ENCODE data around the gene C5. TPM values are rescaled to one million over a fixed set of nuclear protein-coding genes. Genes with fewer than 3 reads are reported as not detected.
"Not testable (repeated sequence)": the region's sequence is repeated elsewhere in the genome, so short reads cannot be mapped to it uniquely, and the experiment has no call there.

The C5 gene
- total RNA-seq, 2 experiments from 2014 or later: 2.5 to 2.7 TPM

DNA sequence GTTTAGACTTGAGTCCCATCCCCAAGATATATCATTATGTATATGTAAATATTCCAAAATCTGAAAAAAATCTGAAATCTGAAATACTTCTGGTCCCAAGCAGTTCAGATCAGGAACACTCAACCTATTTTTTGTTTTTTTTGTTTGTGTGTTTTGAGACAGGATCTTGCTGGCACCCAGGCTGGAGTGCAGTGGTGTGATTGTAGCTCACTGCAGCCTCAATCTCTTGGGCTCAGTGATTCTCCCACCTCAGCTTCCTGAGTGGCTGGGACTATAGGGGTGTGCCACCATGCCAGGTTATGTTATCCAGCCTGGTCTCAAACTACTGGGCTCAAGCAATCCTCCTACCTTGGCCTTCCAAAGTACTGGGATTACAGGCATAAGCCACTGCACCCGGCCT lies 72.8 kb downstream of the C5 start:
- H3K36me3 Mint-ChIP-seq: no peaks in the 10 kb centered on the region
- no peaks in the 10 kb centered on the region for H3K27me3 Mint-ChIP-seq
- intact Hi-C loops (cut with micrococcal nuclease): no loop called here
- no peak overlapping the region for H3K27ac Mint-ChIP-seq
- H3K4me3 Mint-ChIP-seq: no peak overlapping the region
- CTCF ChIA-PET: interaction anchor here (1.2 kb wide), 1 partner anchor 222 kb away, joined by 4 read pairs; no protein-coding TSS in a partner anchor
- H3K9me3 Mint-ChIP-seq: no peaks in the 10 kb centered on the region
- POLR2A ChIA-PET: no interaction called here
- peaks cover 15% of the 10 kb centered on the region for H3K4me1 Mint-ChIP-seq (ENCODE audit: low read depth)
- DNase-seq: no peak

DNA sequence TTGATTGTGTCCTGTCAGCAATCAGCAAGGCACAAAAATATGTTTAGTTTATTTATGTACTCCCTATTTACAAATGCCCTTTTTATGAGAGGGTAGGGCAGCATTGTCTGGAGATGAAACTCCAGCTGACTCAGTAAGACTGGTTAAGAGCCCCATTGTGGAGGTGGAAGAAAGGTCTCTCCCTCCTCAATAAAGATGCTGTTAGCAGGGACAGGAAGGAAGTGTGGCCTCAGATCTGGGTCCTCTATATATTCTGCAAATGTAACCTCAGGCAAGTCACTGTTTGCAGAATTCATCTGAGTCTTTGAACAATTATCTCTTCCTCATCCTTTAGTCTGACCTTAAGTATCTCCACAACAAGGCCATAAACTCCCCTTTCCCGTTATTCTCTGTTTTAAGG lies 75.2 kb downstream of the C5 start:
- no peaks in the 10 kb centered on the region for H3K27me3 Mint-ChIP-seq
- H3K9me3 Mint-ChIP-seq: no peaks in the 10 kb centered on the region
- no peak overlapping the region for H3K4me3 Mint-ChIP-seq
- intact Hi-C loops (cut with micrococcal nuclease): no loop called here
- POLR2A ChIA-PET: no interaction called here
- no peaks in the 10 kb centered on the region for H3K36me3 Mint-ChIP-seq
- H3K4me1 Mint-ChIP-seq (ENCODE audit: low read depth): peaks cover 18% of the 10 kb centered on the region
- no peak for DNase-seq
- CTCF ChIA-PET: no interaction called here
- H3K27ac Mint-ChIP-seq: peak overlapping the region; percentile 55

DNA sequence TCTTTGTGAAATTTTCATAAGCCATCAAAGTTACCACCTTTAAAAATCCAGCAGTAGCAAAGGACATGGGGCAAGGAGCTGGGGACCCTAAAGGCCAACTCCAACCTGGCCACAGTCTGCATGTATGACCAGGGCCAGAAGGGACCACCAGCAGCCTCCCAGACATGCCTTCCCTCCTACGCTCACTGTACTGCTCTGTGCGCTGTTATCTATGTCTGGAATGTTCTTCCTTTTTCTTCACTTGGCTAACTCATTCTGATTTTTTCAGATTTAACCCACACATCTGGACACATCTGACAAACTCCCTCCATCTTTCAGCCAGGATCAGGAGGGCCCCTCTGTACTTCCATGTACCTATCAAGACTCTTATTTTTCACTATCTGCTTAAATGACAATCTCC lies 75.9 kb downstream of the C5 start:
- intact Hi-C loops (cut with micrococcal nuclease): no loop called here
- Mint-ChIP-seq H3K9me3 (no peaks in the 10 kb centered on the region), H3K4me1 (ENCODE audit: low read depth) (peaks cover 18% of the 10 kb centered on the region), H3K4me3 (no peak overlapping the region), H3K27me3 (no peaks in the 10 kb centered on the region), H3K27ac (no peak overlapping the region), H3K36me3 (no peaks in the 10 kb centered on the region)
- DNase-seq: no peak
- CTCF ChIA-PET: no interaction called here
- POLR2A ChIA-PET: no interaction called here

DNA sequence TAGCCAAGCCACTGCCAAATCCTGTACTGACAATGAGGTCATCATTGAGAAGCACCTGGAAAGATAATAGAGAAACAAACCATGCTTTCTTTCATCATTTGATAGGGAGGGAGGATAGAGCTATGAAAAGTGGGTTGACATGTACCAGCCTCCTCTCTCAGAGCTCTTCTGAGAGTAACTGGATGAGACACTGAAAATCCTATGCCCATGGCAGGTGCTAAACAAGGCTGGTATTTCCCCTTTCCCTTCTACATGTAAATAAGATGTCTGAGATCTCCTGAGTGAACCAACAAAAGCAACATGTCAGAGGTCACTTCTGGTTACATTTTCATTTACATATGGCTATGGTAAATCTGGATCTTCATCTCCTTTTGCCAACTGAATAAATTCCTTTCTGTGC lies 78.1 kb downstream of the C5 start:
- Mint-ChIP-seq H3K27ac (no peak overlapping the region), H3K27me3 (no peaks in the 10 kb centered on the region), H3K4me3 (no peak overlapping the region), H3K36me3 (no peaks in the 10 kb centered on the region), H3K4me1 (ENCODE audit: low read depth) (peaks cover 18% of the 10 kb centered on the region), H3K9me3 (no peaks in the 10 kb centered on the region)
- DNase-seq: no peak
- intact Hi-C loops (cut with micrococcal nuclease): no loop called here
- CTCF ChIA-PET: interaction anchor here (1.1 to 1.5 kb wide), 2 partner anchors 10 to 35 kb away, joined by 4 to 5 read pairs; no protein-coding TSS in a partner anchor
- POLR2A ChIA-PET: no interaction called here

DNA sequence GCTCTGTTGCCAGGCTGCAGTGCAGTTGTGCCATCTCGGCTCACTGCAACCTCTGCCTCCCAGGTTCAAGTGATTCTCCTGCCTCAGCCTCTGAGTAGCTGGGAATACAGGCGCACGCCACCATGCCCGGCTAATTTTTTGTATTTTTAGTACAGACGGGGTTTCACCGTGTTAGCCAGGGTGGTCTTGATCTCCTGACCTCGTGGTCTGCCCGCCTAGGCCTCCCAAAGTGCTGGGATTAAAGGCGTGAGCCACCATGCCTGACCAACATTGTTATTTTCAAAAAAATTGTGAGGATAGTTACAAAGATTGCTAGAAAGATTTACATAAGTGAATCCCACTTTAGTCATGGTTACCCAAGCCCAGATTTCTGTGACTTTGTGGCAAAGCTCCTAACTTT lies 78.6 kb downstream of the C5 start:
- CTCF ChIA-PET: interaction anchor here (1.1 to 1.5 kb wide), 2 partner anchors 10 to 35 kb away, joined by 4 to 5 read pairs; no protein-coding TSS in a partner anchor
- DNase-seq; H3K4me3 Mint-ChIP-seq; intact Hi-C loops (cut with micrococcal nuclease); H3K9me3 Mint-ChIP-seq; POLR2A ChIA-PET; H3K36me3 Mint-ChIP-seq; H3K27me3 Mint-ChIP-seq; H3K27ac Mint-ChIP-seq: not testable (repeated sequence)
- peaks cover 18% of the 10 kb centered on the region for H3K4me1 Mint-ChIP-seq (ENCODE audit: low read depth)

DNA sequence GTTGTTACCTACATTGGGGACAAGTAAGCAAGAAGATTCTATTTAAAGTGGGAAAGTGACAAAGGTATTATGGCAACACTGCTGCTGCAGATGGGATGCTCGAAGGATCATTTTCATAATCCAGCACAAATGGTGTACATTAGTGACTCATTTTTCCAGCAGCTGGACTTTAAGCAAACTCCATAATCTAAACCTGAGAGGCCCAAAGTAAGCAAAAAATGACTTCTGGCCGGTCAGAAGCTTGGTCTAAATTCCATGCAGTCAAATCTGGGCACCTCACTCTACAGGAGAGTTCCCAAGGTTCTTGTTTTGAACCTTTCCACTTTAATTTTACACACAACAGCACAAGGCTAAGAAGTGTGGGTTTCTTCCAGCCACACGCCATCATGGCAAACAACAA lies 79.8 kb downstream of the C5 start:
- Mint-ChIP-seq H3K36me3 (no peaks in the 10 kb centered on the region), H3K4me3 (no peak overlapping the region), H3K4me1 (ENCODE audit: low read depth) (peaks cover 16% of the 10 kb centered on the region), H3K9me3 (no peaks in the 10 kb centered on the region), H3K27ac (no peak overlapping the region), H3K27me3 (no peaks in the 10 kb centered on the region)
- POLR2A ChIA-PET: no interaction called here
- intact Hi-C loops (cut with micrococcal nuclease): no loop called here
- DNase-seq: no peak
- CTCF ChIA-PET: no interaction called here

DNA sequence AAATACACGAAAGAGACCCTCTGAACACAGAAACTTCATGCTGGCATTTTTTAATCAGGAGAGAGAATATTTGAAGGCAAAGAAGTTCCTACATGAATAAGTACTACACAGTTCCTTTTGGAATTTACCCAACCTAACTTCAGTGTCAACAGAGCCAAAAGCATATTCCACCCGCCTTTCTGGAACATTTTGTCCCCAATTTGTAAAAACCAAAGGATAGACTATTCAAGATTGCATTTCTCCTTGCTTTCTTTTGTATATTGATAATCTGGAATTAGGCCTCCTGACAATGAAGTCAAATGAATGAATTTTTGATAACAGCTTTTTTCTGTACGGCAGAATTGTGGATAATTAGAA lies 84.1 kb downstream of the C5 start:
- Mint-ChIP-seq H3K36me3 (no peaks in the 10 kb centered on the region), H3K27me3 (no peaks in the 10 kb centered on the region), H3K4me1 (ENCODE audit: low read depth) (no peaks in the 10 kb centered on the region), H3K9me3 (no peaks in the 10 kb centered on the region), H3K27ac (no peak overlapping the region), H3K4me3 (no peak overlapping the region)
- ChIA-PET POLR2A (interaction anchor here (1.0 kb wide), 1 partner anchor 16 kb away, joined by 3 read pairs; no protein-coding TSS in a partner anchor), CTCF (interaction anchor here (1.2 kb wide), 1 partner anchor 16 kb away, joined by 7 read pairs; no protein-coding TSS in a partner anchor)
- intact Hi-C loops (cut with micrococcal nuclease): no loop called here
- DNase-seq: no peak

DNA sequence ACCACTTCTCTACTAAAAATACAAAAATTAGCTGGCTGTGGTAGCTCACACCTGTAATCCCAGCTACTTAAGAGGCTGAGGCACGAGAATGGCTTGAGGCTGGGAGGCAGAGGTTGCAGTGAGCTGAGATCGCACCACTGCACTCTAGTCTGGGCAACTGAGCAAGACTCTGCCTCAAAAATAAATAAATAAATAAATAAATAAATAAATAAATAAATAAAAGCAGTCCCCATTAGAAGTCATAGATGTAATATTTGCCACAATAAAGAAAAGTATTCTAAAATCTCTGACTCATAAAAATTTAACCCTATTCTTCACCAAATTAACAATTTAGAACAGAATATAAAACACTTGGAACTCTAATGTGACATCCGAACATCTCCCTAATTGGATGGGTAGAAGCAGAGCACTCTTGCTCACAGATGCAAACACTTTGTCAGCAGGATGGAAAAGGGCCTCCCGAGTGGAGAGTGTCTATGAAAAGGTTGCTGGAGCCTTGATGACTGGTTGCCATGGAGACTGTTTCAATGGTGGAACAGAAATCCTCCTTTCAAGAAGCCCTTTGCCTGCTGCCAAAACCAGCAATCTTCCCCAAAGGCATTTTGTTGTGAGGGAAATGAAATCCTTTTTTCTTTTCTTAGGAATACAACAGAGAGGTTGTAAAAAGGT lies 84.6 kb downstream of the C5 start:
- no peaks in the 10 kb centered on the region for H3K36me3 Mint-ChIP-seq
- POLR2A ChIA-PET: interaction anchor here (1.0 kb wide), 1 partner anchor 15 kb away, joined by 3 read pairs; no protein-coding TSS in a partner anchor
- H3K4me3 Mint-ChIP-seq: no peak overlapping the region
- CTCF ChIA-PET: interaction anchor here (1.2 to 2.1 kb wide), 2 partner anchors 16 kb away, joined by 7 read pairs; no protein-coding TSS in a partner anchor
- no peaks in the 10 kb centered on the region for H3K9me3 Mint-ChIP-seq
- H3K27ac Mint-ChIP-seq: no peak overlapping the region
- intact Hi-C loops (cut with micrococcal nuclease): no loop called here
- no peaks in the 10 kb centered on the region for H3K27me3 Mint-ChIP-seq
- H3K4me1 Mint-ChIP-seq (ENCODE audit: low read depth): no peaks in the 10 kb centered on the region
- DNase-seq: no peak

DNA sequence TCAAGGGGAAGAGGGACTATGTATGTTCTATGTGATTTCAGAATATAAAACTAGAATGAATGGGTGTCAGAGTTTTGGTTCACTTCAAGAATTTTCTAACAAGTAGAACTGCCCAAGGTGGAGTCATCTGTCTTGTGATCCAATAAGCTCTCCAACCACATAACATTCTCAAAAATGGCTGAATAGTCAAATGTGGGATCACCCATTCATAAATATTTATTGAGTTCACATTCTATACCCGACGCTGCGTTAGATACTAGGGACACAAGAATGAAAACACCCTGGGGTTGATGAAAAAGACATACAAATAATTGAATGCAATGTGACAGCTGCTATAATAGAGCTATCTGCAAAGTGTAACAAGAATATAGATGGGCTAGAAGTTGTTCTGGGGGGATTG lies 88.1 kb downstream of the C5 start:
- CTCF ChIA-PET: interaction anchor here (1.5 kb wide), 1 partner anchor 20 kb away, joined by 7 read pairs; no protein-coding TSS in a partner anchor
- Mint-ChIP-seq H3K36me3 (no peaks in the 10 kb centered on the region), H3K4me3 (no peak overlapping the region), H3K4me1 (ENCODE audit: low read depth) (no peaks in the 10 kb centered on the region), H3K27me3 (no peaks in the 10 kb centered on the region), H3K27ac (no peak overlapping the region), H3K9me3 (no peaks in the 10 kb centered on the region)
- POLR2A ChIA-PET: no interaction called here
- intact Hi-C loops (cut with micrococcal nuclease): no loop called here
- DNase-seq: no peak

DNA sequence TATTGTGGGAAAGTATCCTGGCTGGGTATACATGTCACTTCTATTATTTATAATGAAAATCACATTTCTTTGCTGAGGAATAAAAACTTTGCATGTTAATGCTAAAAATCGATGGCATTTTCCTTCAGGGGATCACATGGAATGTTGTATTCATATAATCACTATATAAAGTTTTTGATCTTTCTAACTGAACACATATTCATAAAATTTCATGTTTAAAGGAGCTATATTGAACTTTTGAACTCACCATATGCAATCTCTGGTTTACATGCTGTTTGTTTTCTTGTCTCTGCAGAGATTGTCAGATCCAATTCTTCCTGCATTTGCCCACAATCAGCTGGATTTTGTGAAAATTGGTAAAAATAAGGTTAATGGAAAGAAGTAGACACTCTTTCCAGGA lies 90.1 kb downstream of the C5 start:
- H3K4me1 Mint-ChIP-seq (ENCODE audit: low read depth): no peaks in the 10 kb centered on the region
- DNase-seq: no peak
- no peak overlapping the region for H3K4me3 Mint-ChIP-seq
- intact Hi-C loops (cut with micrococcal nuclease): no loop called here
- ChIA-PET POLR2A (no interaction called here), CTCF (interaction anchor here (0.6 kb wide), 1 partner anchor 149 kb away, joined by 3 read pairs; no protein-coding TSS in a partner anchor)
- no peaks in the 10 kb centered on the region for H3K27me3 Mint-ChIP-seq
- H3K36me3 Mint-ChIP-seq: no peaks in the 10 kb centered on the region
- no peaks in the 10 kb centered on the region for H3K9me3 Mint-ChIP-seq
- H3K27ac Mint-ChIP-seq: no peak overlapping the region

DNA sequence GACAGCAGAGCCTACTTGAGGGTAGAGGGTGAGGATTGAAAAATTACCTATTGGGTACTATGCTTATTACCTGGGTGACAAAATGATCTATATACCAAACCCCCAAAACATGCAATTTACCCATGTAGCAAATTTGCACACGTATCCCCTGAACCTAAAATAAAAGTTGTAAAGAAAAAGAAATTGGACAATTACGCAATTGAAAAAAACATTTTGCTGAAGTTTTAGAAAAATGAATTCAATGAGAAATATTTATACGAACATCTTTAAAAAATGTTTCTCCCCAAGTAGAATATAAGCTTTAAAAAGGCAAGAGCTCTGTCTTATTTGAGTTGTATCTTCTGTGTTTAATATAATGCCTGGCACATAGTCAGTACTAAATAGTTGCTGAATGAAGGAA lies 93.2 kb downstream of the C5 start:
- Mint-ChIP-seq H3K27ac (no peak overlapping the region), H3K27me3 (no peaks in the 10 kb centered on the region), H3K9me3 (no peaks in the 10 kb centered on the region), H3K4me3 (no peak overlapping the region), H3K36me3 (no peaks in the 10 kb centered on the region), H3K4me1 (ENCODE audit: low read depth) (no peaks in the 10 kb centered on the region)
- DNase-seq: no peak
- intact Hi-C loops (cut with micrococcal nuclease): no loop called here
- POLR2A ChIA-PET: no interaction called here
- CTCF ChIA-PET: no interaction called here

DNA sequence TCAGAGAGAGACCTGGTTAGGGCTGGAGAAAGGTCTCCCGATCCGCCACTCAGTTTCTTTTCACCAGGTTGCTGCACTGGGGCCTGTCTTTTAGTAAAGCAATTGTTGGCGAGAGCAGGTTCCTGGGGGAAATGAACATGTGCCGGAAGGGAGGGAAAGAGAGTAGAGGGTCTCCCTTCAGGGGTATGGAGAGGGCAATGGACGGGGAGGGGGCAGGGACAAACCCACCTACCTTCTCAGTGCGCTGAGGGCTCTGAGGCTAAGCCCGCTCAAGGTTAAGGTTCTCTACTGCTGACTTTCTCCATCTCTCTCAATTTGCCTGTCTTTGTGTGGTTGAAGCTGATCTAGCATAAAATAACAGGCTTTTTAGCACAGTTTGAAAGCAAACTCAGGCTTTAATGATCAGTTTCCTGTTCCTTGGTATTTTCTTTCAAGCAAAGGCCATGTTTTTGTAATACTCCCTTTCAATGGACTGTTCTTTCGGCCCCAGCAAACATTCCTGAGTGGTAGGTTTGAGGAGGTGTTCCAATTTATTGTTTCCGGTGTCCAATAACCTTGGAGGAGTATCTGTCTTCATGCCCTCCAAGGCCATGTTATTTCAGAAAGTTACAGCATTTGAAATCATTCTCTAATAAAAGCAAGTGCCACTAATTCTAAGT lies 98.0 kb downstream of the C5 start:
- Mint-ChIP-seq H3K36me3 (no peaks in the 10 kb centered on the region), H3K9me3 (no peaks in the 10 kb centered on the region), H3K4me1 (ENCODE audit: low read depth) (no peaks in the 10 kb centered on the region), H3K4me3 (no peak overlapping the region), H3K27ac (no peak overlapping the region), H3K27me3 (no peaks in the 10 kb centered on the region)
- CTCF ChIA-PET: interaction anchor here (0.6 to 1.1 kb wide), 3 partner anchors 12 to 108 kb away, joined by 3 read pairs; no protein-coding TSS in a partner anchor
- intact Hi-C loops (cut with micrococcal nuclease): no loop called here
- POLR2A ChIA-PET: interaction anchor here (0.6 to 0.7 kb wide), 2 partner anchors 107 to 343 kb away, joined by 3 to 4 read pairs; no protein-coding TSS in a partner anchor
- DNase-seq: no peak
